Liver (tissue), 9 donors: Measurements from ENCODE around the gene GJD3. TPM values are rescaled to one million over a fixed set of nuclear protein-coding genes. Genes with fewer than 3 reads are reported as not detected.

Source experiments
- DNase-seq: peaks from one replicate; pipeline ENCODE4 v3.0.0-alpha.2; 2017; ENCODE audit warnings: low spot score
- H3K27ac ChIP-seq, 2 donors: one replicate each; pipeline ENCODE4 v1.7.0; 2013; ENCODE audit warnings: inconsistent platforms in 2 of 2, low read length in 2 of 2, control low read depth in 1 of 2, low read depth in 1 of 2, mild to moderate bottlenecking in 1 of 2
- H3K27me3 ChIP-seq, 4 donors: one replicate each; pipeline versions ENCODE4 v1.6.1 to v1.7.0; 2013; ENCODE audit warnings: low read length in 3 of 4, inconsistent platforms in 1 of 4, mild to moderate bottlenecking in 1 of 4, moderate library complexity in 1 of 4; ENCODE audit not compliant: control insufficient read depth in 4 of 4, insufficient read depth in 4 of 4
- H3K36me3 ChIP-seq, 4 donors: one replicate each; pipeline versions ENCODE4 v1.6.1 to v1.7.0; 2013; ENCODE audit warnings: low read length in 3 of 4, mild to moderate bottlenecking in 3 of 4, low read depth in 1 of 4, moderate library complexity in 1 of 4; ENCODE audit not compliant: control insufficient read depth in 4 of 4, insufficient read depth in 3 of 4
- H3K4me1 ChIP-seq, 4 donors: one replicate each; pipeline versions ENCODE4 v1.6.1 to v1.7.0; 2013; ENCODE audit warnings: low read length in 3 of 4, mild to moderate bottlenecking in 3 of 4, moderate library complexity in 1 of 4; ENCODE audit not compliant: control insufficient read depth in 4 of 4, insufficient read depth in 4 of 4
- H3K4me3 ChIP-seq, 3 donors: one replicate each; pipeline versions ENCODE4 v1.6.1 to v1.7.0; 2013; ENCODE audit warnings: low read length in 3 of 3, control low read depth in 1 of 3, low read depth in 1 of 3, mild to moderate bottlenecking in 1 of 3
- H3K9ac ChIP-seq, 2 donors: one replicate each; pipeline ENCODE4 v1.7.0; 2013; ENCODE audit warnings: low read length in 2 of 2, mild to moderate bottlenecking in 2 of 2, moderate library complexity in 2 of 2, control low read depth in 1 of 2, low read depth in 1 of 2
- H3K9me3 ChIP-seq, 4 donors: one replicate each; pipeline versions ENCODE4 v1.6.1 to v1.7.0; 2013; ENCODE audit warnings: low read length in 3 of 4; ENCODE audit not compliant: control insufficient read depth in 4 of 4
- EGR1 ChIP-seq, 2 donors: IDR thresholded peaks; 2 replicates each; pipeline ENCODE4 v1.6.1; 2016 to 2018; ENCODE audit warnings: antibody characterized with exemption in 2 of 2, low read depth in 2 of 2
- FOXA1 ChIP-seq: IDR thresholded peaks from 2 replicates; pipeline ENCODE4 v1.6.1; 2016; ENCODE audit warnings: antibody characterized with exemption
- FOXA2 ChIP-seq: IDR thresholded peaks from 2 replicates; pipeline ENCODE4 v1.6.1; 2016; ENCODE audit warnings: antibody characterized with exemption
- GABPA ChIP-seq, 2 donors: IDR thresholded peaks in 1 of 2; conservative IDR thresholded peaks in 1 of 2; 2 replicates each; pipeline ENCODE4 v1.6.1; 2016; ENCODE audit warnings: antibody characterized with exemption in 2 of 2, mild to moderate bottlenecking in 1 of 2, moderate library complexity in 1 of 2
- HNF4A ChIP-seq, 2 donors: conservative IDR thresholded peaks; 2 replicates each; pipeline ENCODE4 v1.6.1; 2016; ENCODE audit warnings: antibody characterized with exemption in 2 of 2, mild to moderate bottlenecking in 2 of 2
- HNF4G ChIP-seq: IDR thresholded peaks from 2 replicates; pipeline ENCODE4 v1.6.1; 2016; ENCODE audit warnings: antibody characterized with exemption
- JUND ChIP-seq, 2 donors: IDR thresholded peaks; 2 replicates each; pipeline ENCODE4 v1.6.1; 2016; ENCODE audit warnings: antibody characterized with exemption in 2 of 2
- NR2F2 ChIP-seq: IDR thresholded peaks from 2 replicates; pipeline ENCODE4 v1.6.1; 2016; ENCODE audit warnings: antibody characterized with exemption
- RAD21 ChIP-seq, 2 donors: IDR thresholded peaks; 2 replicates each; pipeline ENCODE4 v1.6.1; 2016; ENCODE audit warnings: antibody characterized with exemption in 2 of 2, mild to moderate bottlenecking in 2 of 2
- RXRA ChIP-seq, 2 donors: IDR thresholded peaks; 2 replicates each; pipeline ENCODE4 v1.6.1; 2017 to 2018; ENCODE audit warnings: antibody characterized with exemption in 2 of 2, mild to moderate bottlenecking in 1 of 2
- SP1 ChIP-seq: IDR thresholded peaks from 2 replicates; pipeline ENCODE4 v1.6.1; 2018; ENCODE audit warnings: antibody characterized with exemption, mild to moderate bottlenecking
- TAF1 ChIP-seq: conservative IDR thresholded peaks from 2 replicates; pipeline ENCODE4 v1.6.1; 2016; ENCODE audit warnings: antibody characterized with exemption, mild to moderate bottlenecking
- YY1 ChIP-seq: IDR thresholded peaks from 2 replicates; pipeline ENCODE4 v1.6.1; 2016; ENCODE audit warnings: antibody characterized with exemption, mild to moderate bottlenecking
- WGBS: extraction: QIAGEN DNeasy Blood & Tissue Kit; methylation state at CpG from one replicate; pipeline ENCODE4 v1.1.7; 2013; 5-methylcytosine and 5-hydroxymethylcytosine counted together
- polyA plus RNA-seq, 2 donors: library from polyadenylated mRNA; stranded (reverse) in 1 of 2; unstranded in 1 of 2; fragments of 200-250 nt in 1 of 2; fragments of >200 nt in 1 of 2; fragmentation: Nextera tagmentation in 1 of 2; extraction: Ambion mirVana in 1 of 2; gene quantifications; one replicate each; pipeline versions ENCODE4 v1.2.1 to v1.2.3, GENCODE V29; 2013 to 2015
- total RNA-seq, 2 donors: library from RNA; depleted of rRNA; stranded (reverse); fragments of >200 nt; gene quantifications; one replicate each; pipeline ENCODE4 v1.2.3, GENCODE V29; 2014
- TF ChIP-seq, protein P1 (sequence below): IDR thresholded peaks from 2 replicates; pipeline ENCODE4 v1.6.1; 2016; ENCODE audit warnings: antibody characterized with exemption, mild to moderate bottlenecking
- TF ChIP-seq, protein P2 (sequence below): IDR thresholded peaks from 2 replicates; pipeline ENCODE4 v1.6.1; 2016; ENCODE audit warnings: antibody characterized with exemption
- TF ChIP-seq, protein P3 (sequence below): IDR thresholded peaks from 2 replicates; pipeline ENCODE4 v1.6.1; 2016; ENCODE audit warnings: antibody characterized with exemption
- TF ChIP-seq, protein P4 (sequence below): IDR thresholded peaks from 2 replicates; pipeline ENCODE4 v1.6.1; 2016; ENCODE audit warnings: antibody characterized with exemption
- donor health status: healthy.
- donor health status: healthy.
- donor health status: healthy.
- donor health status: healthy.
- donor health status: healthy.

GJD3 gene
- total and polyA plus RNA-seq, 4 donors: 0.47 to 0.59 (median 0.48) TPM; not detected in 1

DNA sequence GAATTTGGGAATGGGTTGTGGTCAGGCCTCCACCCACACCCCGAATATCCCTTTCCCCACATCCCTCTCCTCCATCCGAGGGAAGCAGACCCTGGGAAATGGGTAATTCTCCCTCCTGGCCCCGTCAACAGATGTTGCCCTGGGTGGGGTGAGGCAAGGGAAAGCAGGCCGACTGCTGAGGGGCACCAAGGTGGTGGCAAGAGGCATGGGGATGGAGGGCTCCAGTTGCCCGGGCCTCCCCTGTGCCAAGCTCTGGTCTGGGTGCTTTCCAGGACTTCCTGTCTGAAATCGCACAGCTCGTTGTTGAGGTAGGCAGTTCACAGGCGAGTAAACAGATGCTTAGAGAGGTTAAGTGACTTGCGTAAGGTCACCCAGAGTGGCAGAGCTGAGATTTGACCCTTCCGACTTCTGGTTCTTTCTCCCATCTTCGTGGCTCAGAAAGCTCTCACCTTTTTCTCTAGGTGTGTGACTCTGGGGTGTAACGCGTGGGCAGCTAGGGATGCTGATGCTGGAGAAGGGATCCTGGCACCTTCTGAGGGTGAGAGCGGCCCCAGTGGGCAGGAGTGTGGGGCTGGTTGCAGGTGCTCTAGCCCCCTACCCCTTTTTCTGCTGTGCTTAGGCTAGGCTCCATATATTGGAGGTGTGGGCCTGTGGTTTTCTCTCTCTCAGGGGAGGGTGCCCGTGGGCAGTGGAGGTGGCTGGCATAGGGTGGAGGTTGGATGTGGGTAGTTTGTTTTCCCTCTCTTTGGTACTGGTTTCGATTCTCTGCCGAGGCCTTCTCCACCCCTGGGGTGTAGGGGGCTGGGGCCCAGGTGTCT, 38.3 kb downstream of the GJD3 start:
- TF ChIP-seq HNF4A (conservative IDR thresholded peaks at IDR 0.05) (peak; percentile 34 to 63), SP1 (peak; percentile 20), FOXA1 (peak; percentile 23), GABPA (IDR thresholded peaks at IDR 0.05 in 1 of 2, conservative IDR thresholded peaks at IDR 0.05 in 1 of 2) (peak in 1 of 2 donors; percentile 61), FOXA2 (peak; percentile 73), RXRA (IDR thresholded peaks at IDR 0.05) (peak; percentile 90 to 92), RAD21 (IDR thresholded peaks at IDR 0.05) (no peak), YY1 (no peak), EGR1 (IDR thresholded peaks at IDR 0.05; ENCODE audit: low read depth in 2 of 2) (peak in 1 of 2 donors; percentile 70), NR2F2 (peak; percentile 24)
- TF ChIP-seq, protein P1, sequence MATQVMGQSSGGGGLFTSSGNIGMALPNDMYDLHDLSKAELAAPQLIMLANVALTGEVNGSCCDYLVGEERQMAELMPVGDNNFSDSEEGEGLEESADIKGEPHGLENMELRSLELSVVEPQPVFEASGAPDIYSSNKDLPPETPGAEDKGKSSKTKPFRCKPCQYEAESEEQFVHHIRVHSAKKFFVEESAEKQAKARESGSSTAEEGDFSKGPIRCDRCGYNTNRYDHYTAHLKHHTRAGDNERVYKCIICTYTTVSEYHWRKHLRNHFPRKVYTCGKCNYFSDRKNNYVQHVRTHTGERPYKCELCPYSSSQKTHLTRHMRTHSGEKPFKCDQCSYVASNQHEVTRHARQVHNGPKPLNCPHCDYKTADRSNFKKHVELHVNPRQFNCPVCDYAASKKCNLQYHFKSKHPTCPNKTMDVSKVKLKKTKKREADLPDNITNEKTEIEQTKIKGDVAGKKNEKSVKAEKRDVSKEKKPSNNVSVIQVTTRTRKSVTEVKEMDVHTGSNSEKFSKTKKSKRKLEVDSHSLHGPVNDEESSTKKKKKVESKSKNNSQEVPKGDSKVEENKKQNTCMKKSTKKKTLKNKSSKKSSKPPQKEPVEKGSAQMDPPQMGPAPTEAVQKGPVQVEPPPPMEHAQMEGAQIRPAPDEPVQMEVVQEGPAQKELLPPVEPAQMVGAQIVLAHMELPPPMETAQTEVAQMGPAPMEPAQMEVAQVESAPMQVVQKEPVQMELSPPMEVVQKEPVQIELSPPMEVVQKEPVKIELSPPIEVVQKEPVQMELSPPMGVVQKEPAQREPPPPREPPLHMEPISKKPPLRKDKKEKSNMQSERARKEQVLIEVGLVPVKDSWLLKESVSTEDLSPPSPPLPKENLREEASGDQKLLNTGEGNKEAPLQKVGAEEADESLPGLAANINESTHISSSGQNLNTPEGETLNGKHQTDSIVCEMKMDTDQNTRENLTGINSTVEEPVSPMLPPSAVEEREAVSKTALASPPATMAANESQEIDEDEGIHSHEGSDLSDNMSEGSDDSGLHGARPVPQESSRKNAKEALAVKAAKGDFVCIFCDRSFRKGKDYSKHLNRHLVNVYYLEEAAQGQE: no peak
- TF ChIP-seq, protein P2, sequence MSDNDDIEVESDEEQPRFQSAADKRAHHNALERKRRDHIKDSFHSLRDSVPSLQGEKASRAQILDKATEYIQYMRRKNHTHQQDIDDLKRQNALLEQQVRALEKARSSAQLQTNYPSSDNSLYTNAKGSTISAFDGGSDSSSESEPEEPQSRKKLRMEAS: peak; percentile 84
- Histone ChIP-seq H3K36me3 (no peaks in the 10 kb centered on the region), H3K27ac (peak overlapping the region; percentile 75 to 84), H3K9ac (no peak overlapping the region), H3K9me3 (no peaks in the 10 kb centered on the region), H3K4me1 (peaks cover 37 to 98% (median 89%) of the 10 kb centered on the region in 4 donors), H3K4me3 (peak overlapping the region in 1 of 3 donors; percentile 0), H3K27me3 (no peaks in the 10 kb centered on the region)
- WGBS: 37% methylated on average over 17 of the region's 17 CpGs
- no peak for DNase-seq

DNA sequence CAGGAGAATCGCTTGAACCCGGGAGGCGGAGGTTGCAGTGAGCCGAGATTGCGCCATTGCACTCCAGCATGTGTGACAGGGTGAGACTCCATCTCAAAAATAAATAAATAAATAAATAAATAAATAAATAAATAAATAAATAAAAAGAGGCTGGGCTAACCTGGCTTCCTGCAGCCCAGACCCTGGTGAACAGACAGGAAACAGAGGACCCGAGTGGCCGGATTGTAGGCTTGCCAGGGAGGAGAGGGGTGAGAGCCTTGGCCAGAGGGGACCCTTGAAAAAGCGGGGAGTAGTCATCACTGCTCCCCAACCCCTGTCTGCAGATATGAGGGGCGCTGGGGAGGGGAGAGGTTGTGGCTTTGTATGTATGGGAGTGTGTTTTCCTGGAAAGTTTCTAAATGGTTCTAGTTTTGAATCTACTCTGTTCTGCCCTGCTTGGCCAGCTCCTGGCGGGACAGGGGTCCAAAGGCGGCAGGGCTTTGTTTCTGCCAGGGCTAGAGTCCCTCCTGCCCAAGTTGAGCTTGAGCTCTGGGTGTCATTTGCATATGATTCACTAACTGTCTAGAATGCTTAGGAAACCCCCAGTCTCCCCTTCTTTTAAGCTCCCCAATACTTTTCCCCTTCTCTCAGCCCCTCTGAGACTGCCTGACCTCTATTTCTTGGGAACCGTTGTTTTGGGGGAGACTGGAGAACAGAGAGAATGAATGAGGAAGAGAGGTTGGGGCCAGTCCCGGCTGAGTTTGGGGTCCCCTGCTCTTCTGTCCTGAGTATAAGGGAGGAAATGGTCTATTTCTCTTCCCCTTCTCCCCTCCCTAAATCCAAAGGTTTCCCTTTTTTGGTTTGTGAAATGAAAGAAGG, 39.2 kb downstream of the GJD3 start:
- Histone ChIP-seq H3K36me3 (no peaks in the 10 kb centered on the region), H3K4me1 (peaks cover 34 to 98% (median 88%) of the 10 kb centered on the region in 4 donors), H3K27ac (peak overlapping the region; percentile 75 to 84), H3K27me3 (no peaks in the 10 kb centered on the region), H3K9me3 (no peaks in the 10 kb centered on the region), H3K9ac (no peak overlapping the region), H3K4me3 (no peak overlapping the region)
- TF ChIP-seq, protein P3, sequence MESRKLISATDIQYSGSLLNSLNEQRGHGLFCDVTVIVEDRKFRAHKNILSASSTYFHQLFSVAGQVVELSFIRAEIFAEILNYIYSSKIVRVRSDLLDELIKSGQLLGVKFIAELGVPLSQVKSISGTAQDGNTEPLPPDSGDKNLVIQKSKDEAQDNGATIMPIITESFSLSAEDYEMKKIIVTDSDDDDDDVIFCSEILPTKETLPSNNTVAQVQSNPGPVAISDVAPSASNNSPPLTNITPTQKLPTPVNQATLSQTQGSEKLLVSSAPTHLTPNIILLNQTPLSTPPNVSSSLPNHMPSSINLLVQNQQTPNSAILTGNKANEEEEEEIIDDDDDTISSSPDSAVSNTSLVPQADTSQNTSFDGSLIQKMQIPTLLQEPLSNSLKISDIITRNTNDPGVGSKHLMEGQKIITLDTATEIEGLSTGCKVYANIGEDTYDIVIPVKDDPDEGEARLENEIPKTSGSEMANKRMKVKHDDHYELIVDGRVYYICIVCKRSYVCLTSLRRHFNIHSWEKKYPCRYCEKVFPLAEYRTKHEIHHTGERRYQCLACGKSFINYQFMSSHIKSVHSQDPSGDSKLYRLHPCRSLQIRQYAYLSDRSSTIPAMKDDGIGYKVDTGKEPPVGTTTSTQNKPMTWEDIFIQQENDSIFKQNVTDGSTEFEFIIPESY: no peak
- TF ChIP-seq JUND (IDR thresholded peaks at IDR 0.05): no peak
- no peak for TF ChIP-seq RXRA (IDR thresholded peaks at IDR 0.05)
- no peak for TF ChIP-seq HNF4A (conservative IDR thresholded peaks at IDR 0.05)
- TF ChIP-seq GABPA (IDR thresholded peaks at IDR 0.05 in 1 of 2, conservative IDR thresholded peaks at IDR 0.05 in 1 of 2): no peak
- TF ChIP-seq FOXA1: no peak
- TF ChIP-seq, protein P4, sequence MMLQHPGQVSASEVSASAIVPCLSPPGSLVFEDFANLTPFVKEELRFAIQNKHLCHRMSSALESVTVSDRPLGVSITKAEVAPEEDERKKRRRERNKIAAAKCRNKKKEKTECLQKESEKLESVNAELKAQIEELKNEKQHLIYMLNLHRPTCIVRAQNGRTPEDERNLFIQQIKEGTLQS: no peak
- TF ChIP-seq RAD21 (IDR thresholded peaks at IDR 0.05): no peak
- no peak for TF ChIP-seq YY1
- TF ChIP-seq, protein P2: no peak
- no peak for TF ChIP-seq NR2F2
- no peak for TF ChIP-seq HNF4G
- TF ChIP-seq TAF1: no peak
- TF ChIP-seq SP1: no peak
- WGBS: 63% methylated on average over 13 of the region's 13 CpGs
- DNase-seq: no peak
